RKO (cell line): Measurements from ENCODE around the gene C12orf42.

ENCODE experiments used
- DNase-seq: peaks from one replicate; pipeline ENCODE4 v3.0.0-alpha.2; 2016; ENCODE audit warnings: low spot score

Gene C12orf42

DNA sequence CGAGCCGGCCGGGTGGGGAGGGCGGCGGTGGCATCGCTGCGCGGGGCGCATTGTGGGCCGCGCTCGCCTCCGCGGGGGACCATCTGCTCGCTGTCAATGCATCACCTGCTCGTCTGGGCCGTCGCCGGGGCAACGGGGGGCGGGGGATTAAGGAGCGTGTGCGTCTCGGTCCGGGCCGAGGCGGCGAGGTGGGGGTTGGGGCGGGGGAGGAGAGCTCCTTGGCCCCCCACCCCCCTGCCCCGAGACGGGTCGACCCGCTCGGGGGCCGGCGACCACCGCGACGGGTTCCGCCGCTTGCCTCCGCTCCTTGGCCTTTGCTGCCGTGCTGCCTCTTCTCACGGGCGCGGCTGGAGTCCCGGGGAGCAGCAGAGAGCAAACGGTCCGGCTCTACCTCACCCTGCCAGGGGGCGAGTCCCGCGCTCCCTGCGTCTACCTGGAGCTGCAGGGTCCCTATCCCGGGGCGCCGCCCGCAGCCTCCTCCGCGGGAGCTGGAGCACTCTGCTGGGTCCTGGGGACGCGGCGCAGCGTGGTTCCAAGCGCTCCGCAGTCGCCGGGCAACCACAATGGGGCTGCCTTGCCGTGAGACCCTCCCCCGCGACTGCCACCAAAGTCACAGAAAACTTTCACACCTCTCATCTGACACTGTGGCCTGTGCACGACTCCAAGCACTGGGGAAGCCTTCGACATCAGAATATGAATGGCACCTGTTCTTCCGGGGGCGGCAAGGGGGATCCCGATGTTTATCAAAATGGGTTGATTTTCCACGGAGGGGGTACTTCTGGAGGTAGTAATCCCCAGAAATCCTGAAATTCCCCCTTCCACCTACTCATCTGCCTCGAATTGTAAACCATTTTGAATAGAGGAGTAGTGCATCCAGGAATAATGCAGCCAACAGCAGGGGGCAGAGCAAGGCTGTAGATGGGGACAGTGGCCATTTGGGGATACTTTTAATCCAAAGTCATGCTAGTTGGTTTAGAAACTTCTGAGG is at the start of gene C12orf42:
TSS of gene C12orf42 (minus strand) at position 500 of the 988 bp plus-strand sequence. CDS start 17,542 bp downstream, outside the sequence.
- no peak for DNase-seq

DNA sequence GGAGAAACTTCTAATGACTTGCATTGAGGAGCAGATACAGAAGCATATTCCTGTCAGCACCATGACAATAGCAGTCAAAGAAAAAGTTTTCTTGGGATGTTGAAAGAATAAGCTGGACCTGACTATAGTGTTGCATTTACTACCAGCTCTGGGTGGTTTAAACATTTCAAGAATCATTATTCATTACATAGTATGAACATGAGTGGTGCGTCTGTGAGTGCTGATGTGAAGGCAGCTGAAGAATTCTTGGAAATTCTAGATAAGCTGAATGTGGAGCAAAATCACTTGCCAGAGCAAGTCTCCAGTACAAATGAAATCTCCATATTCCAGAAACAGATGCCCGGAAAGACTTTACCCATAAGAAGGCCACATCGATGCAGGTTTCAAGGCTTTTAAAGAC is 46.3 kb upstream of the C12orf42 start:
- DNase-seq: no peak

DNA sequence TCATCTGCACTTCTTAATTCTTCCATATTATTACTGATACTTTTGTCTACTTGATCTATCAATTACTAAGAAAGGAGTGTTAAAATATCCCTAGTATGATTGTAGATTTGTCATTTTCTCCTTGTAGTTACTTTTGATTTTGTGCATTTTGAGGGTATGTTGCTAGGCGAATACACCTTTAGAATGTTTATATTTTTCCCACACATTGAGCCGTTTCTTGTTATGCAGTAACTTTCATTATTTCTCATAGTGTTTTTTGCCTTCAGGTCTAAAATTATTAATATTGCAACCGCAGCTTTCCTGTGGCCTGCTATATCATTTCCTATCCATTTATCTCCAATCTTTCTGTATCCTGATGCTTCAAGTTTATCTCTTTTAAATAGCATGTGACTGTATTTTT is 44.6 kb upstream of the C12orf42 start:
- no peak for DNase-seq

DNA sequence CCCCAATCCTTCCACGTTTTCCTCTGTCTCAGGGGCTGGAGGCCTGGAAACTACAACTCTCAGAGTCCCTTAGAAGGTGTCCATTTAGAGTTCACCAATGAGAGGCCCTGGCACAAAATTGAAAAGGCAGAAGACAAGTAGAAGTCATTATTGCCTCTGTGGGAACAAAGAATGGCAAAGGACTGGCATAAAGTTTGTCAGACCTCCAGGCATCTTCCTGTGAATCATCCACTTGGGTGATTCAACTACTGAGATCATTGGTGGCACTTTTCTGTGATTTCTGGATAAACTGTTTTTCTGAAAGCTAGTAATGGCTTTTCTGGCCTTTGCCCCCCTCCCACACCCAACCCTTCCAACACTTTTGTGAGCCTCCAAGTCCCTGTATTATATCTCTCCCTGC is 42.6 kb upstream of the C12orf42 start:
- DNase-seq: peak; percentile 68

DNA sequence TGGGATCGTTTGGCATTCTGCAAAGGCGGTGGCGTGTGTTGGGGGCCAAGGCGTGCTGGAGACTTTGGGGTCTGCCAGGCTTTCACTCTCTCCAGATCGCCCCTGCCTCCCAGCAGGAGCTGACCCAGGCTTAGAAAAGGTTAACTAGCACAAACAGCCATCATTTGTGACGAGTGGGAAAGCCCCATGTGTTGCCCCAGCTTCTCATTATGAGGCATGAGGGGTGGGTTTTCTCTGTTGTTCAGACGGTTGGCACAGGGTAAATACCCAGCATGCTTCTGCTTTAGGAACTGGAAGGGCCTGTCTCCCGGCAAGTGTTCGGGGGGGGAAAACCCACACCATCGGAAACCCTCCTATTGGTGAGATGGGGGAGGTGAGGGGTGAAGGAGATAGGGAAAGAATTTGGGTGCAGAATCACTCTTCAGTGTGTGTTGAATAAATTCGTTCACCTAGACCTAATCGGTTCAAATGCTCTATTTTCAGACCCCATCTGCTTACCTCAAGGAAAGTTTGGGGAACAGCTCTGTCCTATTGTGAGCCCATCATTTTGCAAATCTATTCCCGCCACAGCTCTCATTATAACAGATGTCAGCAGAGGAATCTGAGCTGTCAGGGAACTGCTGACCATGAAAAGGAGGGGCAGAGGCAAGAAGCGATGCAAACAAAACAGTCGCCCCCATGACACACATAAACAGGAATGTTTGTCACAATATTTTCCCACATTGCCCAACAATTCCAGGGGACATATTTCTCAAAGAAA is 34.7 kb upstream of the C12orf42 start:
- no peak for DNase-seq

DNA sequence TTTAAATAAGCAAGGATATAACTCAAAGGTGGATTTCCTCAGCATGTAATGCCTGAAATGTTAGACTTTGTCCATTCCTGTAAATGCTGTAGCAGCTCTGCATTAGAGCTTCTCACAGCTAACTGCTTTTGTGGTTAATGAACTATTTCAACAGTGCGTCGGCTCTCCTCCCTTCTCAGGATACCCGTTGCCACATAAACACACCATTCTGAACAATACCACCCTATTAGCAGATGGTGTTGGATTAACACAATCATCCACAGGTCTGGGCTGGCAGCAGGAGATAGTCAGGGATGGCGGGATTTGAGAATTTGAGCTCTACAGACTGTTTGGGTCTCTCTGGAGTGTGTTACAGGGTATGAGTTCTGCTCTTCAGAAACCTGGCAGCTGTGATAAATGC is 33.5 kb upstream of the C12orf42 start:
- no peak for DNase-seq

DNA sequence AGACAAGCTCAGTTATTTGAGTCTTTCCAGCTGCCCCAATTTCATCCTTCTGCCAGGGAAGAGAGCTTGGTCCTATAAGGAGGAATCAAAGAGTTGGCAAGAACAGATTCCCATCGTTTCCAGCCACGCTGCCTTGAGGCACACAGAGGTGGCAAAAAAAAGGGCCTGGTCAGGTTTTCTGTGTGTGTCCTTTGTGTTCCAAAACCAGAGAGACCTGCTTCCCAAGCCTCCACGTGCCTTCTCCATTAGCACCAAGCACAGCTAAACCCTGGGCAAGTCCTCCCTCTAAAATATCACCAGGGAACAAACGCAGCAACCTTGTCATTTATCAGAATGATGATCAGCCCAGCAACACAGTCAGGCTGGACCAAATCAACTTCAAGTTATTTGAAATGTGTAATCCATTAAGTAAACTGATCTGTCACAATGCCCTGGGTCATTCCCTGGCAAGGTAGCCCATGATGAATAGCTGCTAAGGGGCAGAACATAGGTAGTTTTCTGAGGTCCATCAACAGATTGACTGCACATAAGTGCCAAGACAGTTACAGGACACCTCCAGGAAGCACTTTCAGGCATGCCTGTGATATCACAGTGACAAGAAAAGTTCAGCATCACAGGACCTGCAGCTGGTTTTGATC is 28.6 kb upstream of the C12orf42 start:
- DNase-seq: no peak

DNA sequence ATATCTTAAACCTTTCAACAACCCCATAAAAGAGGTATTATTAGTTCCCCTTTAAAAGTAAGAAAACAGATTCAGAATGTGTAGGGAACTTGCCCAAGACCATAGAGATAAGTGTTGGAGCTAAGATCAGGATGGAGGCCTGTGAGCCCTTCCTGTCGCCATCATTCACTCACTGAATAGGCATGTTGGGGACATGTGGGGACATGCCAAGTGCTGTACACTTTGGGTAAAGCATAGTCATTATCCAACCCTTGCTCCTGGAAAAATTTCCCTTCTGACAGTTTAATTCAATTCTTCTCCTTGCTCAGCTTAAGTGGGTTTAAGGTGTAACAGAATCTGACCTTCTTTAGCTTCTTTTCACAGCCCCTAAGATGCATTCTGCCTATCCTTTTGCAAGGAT is 28.0 kb upstream of the C12orf42 start:
- no peak for DNase-seq

DNA sequence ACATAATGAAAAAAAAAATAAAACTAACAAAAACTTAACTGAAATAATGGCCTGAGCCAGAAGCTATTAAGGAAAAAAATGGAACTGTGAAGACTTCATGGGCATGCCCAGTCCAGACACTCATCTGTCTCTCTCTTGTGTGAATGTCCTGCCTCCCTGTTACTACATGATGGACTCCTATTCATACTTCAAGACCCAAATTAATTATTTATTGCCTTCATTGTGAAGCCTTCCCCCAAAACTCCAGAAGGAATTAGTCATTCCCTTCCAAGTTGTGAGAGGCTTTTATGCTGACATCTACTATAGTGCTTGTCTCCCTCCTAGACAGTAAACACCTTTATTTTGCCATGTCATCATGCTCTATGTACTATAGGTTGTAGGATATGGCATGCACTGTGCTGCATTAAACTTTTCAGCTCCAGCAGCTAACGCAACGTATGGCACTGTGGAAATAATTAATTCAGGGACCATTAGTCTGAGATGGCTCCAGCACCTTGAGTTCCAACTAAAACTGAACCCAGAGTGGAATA is 25.0 kb upstream of the C12orf42 start:
- no peak for DNase-seq

DNA sequence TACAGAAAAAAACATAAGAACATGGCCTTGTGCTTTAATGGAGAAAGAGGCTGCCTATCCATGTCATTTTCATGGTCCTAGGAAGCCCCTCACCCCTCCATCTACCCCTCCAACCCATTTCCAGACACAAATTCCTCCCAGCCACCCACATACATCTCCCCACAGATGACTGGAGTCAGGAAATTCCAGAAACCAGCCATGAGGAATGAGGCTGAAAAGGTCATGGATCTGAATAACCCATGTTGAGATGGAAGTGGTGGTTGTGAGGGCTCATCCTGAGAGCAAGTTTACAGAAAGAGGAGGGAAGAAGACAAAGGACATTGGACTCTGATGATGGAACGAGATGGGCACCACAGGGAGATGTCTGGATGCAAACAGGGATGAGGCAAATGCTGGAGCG is 23.9 kb upstream of the C12orf42 start:
- DNase-seq: no peak

DNA sequence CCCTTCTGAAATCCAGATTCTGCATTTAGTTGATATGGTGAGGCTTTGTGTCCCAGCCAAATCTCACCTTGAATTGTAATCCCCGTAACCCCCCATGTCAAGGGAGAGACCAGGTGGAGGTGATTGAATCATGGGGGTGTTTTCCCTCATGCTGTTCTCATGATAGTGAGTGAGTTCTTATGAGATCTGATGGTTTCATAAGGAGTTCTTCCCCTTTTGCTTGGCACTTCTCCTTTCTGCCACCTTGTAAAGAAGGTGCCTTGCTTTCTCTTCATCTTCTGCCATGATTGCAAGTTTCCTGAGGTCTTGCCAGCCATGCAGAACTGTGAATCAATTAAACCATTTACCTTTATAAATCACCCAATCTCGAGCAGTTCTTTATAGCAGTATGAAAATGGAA is 23.1 kb upstream of the C12orf42 start:
- DNase-seq: no peak

DNA sequence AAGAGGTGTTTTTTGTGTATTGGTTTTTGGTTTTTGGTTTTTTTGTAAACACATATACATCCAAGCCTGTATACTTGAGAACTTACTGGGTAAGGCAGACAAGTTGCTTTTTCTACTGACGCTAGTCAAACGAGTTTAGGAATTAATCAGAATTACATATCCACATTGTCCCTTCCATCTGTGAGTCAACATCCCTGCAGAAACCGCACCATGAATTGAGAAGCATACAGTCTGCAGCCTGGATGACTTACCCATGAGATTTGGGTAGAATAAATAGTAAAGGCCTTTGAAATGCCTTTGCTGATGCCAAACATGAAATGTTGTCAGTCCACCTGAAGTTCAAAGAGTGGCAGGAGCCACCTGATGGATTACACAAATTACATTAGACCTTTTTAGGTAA is 21.4 kb upstream of the C12orf42 start:
- no peak for DNase-seq

DNA sequence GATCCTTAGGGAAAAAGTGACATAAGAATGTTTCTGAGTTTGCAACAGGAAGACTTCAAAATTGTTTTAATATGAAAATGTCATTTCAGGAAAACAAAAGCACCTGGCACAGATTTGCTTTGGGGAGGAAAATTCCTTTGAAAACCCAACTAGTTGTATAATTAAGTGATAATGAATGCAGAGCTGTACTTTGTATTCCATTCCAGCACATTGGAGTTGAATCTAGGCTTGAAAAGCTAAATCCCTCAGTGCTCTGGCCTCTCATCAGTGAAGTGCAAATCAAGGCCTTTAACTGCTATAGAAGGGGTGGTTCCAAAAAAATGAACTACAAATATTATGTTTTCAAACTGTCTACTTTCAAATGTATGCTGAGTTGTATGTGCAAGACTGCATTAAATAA is 19.6 kb upstream of the C12orf42 start:
- DNase-seq: no peak

DNA sequence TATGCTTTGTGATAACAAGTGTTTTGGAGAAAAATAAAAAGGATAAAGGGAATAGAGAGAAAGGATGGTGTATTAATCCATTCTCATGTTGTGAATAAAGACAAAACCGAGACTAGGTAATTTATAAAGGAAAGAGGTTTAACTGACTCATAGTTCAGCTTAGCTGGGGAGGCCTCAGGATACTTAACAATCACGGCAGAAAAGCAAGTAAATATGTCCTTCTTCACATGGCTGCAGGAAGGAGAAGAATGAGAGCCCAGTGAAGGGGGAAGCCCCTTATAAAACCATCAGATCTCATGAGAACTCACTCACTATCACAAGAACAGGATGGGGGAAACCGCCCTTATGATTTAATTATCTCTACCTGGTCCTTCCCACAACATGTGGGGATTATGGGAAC is 18.1 kb upstream of the C12orf42 start:
- DNase-seq: no peak

DNA sequence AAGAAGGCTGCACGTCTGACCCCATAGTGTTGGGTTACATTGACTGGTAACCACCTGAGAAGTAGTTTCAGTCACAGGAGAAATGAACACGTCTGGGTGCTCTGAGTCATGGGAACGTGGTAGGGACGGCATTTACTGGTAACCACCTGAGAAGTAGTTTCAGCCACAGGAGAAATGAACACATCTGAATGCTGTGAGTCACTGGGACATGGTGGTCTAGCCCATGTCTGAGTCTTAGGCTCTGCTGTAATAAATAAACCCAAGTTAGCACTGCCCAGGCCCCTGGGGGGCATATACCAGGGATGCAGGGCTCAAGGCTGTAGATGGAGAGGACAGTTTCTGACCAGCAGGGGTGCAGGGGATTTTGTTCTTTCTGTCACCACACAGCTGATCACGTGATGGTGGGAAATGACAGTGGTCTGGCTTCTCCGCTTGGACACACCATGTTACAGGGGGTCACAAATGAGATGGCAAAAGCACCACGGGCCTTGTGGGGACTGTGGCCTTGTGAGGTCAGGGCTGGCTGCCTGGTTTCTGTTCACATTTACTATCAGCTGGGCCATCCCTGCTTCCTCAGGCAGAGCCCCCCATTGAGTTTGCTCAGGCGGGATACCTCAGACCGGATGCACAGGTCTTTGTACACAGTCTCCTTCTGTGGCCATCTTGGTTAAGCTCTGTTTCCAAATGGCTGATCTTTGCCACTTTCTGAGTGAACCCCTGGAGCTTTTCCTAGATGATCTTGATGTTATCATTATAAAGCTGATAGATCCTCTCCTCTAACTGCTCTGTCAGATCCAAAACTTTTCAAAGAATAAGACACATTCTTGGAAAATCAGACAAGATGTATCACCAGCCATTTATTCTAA is 9.8 kb upstream of the C12orf42 start:
- no peak for DNase-seq

DNA sequence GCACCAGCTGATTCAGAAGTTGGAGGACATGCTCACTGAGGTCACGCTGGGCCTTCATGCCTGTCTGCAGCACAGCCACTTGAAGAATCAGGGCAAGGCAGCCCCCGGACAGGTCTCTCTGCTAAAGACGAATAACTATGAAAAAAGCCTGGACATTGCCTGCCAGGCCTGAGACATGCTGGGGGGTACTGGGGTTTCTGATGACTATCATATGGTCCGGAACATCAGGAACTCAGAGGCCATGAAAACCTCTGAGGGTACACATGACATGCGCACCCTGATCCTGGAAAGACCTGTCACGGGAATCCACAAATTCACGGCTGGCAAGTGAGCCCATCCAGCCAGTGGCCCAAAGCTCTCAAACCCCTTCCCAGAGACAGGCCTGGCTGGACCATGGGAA is 8.8 kb upstream of the C12orf42 start:
- no peak for DNase-seq

DNA sequence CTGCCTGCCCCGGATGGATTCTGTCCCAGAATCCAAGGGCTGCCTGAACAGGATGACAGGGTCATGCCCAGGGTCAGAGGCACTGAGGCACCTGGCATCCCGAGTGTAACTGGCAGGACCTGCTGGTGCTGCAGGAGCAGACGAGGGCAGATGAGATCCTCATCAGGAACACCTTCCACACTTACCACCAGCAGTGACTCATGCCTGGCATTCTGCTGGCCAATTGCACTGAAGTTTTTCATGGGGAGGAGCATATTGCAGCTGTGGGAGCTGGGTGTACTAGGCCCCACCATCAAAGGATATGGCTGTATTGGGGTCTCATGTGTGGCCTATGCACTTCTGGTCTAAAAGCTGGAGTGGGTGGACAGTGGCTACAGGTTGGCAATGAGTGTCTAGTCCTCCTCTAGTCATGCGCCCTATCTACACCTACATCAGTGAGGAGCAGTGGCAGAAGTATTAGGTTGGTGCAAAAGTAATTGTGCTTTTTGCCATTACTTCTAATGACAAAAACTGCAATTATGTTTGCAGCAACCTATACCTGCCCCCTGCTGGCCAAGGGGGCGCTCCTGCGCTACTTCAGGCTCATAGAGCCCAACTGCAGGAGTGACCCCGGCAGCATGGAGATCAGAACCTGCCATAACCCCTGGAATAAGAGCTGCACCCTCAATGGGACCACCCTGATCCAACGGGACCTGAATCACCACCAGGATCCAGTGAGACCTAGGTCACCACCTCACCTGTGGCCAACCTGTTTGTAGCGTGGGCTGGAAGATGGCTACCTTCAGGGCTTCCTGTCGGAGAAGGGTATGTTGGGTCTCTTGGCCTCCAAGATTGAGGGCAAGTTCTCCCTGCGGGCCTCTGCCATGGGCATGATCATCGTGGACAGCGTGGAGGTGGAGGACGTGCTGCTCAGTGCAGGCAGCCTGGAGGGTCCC is 8.0 kb upstream of the C12orf42 start:
- DNase-seq: no peak

DNA sequence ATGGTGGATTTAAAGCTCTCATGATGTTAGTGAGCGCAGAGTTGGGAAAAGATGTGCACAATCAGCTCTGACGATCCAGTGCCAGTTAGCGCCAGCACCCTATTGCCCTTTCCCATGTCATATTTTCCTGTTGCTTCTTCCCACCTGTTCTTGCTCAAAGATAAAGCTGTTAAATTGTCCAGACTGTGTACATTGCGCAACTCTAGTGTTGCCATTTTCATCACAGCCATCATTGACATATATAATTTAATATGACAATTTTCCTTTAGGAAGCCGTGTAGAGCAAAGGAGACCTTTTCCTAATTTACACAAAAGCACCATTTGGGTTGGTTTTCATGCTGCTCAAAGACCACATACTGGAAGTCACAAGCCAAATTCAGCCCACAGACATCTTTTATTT is 5.7 kb upstream of the C12orf42 start:
- DNase-seq: no peak

DNA sequence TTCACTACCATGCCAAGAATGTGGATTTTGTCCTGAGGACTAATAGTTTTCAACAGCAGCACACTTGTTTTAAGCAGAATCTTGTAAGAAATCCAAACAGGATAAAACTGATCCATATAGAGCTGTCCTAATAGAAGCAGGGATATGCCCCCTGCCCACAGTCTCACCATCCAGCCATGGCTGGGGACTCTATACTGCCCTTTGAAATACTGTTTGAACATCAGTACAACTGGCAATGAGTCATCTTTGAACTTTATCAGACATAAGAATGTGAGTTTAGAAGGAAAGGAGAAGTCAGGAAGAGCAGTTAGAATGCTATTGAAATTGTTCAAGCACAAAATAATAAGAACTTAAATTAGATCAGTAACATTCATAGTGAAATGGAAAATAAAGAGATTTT is 3.8 kb upstream of the C12orf42 start:
- no peak for DNase-seq

DNA sequence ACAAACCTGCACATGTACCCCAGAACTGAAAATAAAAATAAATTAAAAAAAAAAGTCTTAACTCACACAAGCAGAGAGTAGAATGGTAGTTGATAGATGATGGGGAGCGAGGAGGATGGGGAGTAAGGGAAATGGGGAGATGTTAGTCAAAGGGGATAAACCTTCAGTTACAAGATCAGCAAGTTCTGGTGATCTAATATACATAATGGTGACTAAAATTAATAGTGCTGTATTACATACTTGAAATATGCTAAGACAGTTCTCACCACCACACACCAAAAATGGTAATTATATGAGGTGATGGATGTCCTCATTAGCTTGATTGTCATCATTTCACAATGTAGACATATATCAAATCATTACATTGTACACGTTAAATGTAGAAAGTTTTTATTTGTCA is 3.2 kb upstream of the C12orf42 start:
- no peak for DNase-seq
